Loucy (cell line): ENCODE data around the gene CPD.

ENCODE experiments used
- EZH2phosphoT487 ChIP-seq: fragments of 200-600 bp; IDR thresholded peaks from 2 replicates; pipeline ENCODE4 v1.6.1; 2018; ENCODE audit warnings: antibody characterized with exemption, mild to moderate bottlenecking, moderate library complexity, borderline replicate concordance
- TF ChIP-seq, protein P1 (sequence below): fragments of 200-600 bp; sonication (generic); conservative IDR thresholded peaks from 2 replicates; pipeline ENCODE4 v1.5.1; 2014; ENCODE audit warnings: mild to moderate bottlenecking, antibody characterized with exemption, low read length

GRCh38 chr17:30377574-30378240 lies 1.0 kb upstream of the CPD start:
- TF ChIP-seq, protein P1, sequence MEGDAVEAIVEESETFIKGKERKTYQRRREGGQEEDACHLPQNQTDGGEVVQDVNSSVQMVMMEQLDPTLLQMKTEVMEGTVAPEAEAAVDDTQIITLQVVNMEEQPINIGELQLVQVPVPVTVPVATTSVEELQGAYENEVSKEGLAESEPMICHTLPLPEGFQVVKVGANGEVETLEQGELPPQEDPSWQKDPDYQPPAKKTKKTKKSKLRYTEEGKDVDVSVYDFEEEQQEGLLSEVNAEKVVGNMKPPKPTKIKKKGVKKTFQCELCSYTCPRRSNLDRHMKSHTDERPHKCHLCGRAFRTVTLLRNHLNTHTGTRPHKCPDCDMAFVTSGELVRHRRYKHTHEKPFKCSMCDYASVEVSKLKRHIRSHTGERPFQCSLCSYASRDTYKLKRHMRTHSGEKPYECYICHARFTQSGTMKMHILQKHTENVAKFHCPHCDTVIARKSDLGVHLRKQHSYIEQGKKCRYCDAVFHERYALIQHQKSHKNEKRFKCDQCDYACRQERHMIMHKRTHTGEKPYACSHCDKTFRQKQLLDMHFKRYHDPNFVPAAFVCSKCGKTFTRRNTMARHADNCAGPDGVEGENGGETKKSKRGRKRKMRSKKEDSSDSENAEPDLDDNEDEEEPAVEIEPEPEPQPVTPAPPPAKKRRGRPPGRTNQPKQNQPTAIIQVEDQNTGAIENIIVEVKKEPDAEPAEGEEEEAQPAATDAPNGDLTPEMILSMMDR: no peak
- TF ChIP-seq EZH2phosphoT487: no peak
